ENCODE results near the gene ONECUT3.
"Not testable (repeated sequence)": the region's sequence is repeated elsewhere in the genome, so short reads cannot be mapped to it uniquely, and the experiment has no call there.

The ONECUT3 gene

GRCh38 chr19:1752757-1753728 is at the start of gene ONECUT3:
Gene ONECUT3, plus strand, starts transcription at chr19:1753506. Its CDS starts 157 bp downstream, at chr19:1753663.
- DNase-seq = no peak

GRCh38 chr19:1704339-1704738 is 49.0 kb upstream of the ONECUT3 start:
- no peak for DNase-seq

DNA sequence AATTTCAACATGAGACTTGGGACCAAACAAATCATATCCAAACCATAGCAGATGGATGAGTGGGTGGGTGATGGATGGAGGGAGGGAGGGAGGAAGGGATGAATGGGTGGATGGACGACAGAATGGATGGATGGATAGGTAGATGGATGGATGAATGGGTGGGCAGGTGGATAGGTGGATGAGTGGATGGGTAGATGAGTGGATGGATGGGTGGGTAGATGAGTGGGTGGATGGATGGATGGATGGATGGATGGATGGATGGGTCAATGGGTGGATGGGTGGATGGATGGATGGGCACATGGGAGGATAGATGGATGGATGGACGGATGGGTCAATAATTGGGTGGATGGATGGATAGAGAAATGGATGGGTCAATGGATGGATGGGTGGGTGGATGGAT is 47.9 kb upstream of the ONECUT3 start:
- DNase-seq = no peak

GRCh38 chr19:1706646-1707045 is 46.7 kb upstream of the ONECUT3 start:
- not testable (repeated sequence) for DNase-seq

DNA sequence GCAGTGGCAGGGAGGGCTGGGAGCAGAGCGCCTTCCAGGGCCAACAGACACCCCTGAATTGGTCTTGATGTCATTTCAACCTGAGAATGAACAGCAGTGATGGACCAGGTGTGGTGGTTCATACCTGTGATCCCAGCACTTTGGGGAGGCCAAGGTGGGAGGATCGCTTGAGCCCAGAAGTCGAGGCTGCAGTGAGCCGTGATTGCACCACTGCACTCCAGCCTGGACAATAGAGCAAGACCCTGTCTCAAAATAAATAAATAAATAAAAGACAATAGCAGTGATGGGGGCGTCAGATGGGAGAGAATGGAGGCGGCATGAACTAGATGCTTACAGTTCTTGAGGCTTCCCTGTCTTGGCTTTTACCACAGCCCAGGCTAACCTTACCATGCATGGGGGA is 46.1 kb upstream of the ONECUT3 start:
- no peak for DNase-seq

- DNase-seq = no peak
These were observed 40.1 kb upstream of the ONECUT3 start for GRCh38 chr19:1713170-1713569.

GRCh38 chr19:1715540-1715939 is 37.8 kb upstream of the ONECUT3 start:
- no peak for DNase-seq

- no peak for DNase-seq
These were observed 35.9 kb upstream of the ONECUT3 start for GRCh38 chr19:1717200-1717969.

GRCh38 chr19:1717970-1718264 is 35.4 kb upstream of the ONECUT3 start:
- DNase-seq = no peak

DNA sequence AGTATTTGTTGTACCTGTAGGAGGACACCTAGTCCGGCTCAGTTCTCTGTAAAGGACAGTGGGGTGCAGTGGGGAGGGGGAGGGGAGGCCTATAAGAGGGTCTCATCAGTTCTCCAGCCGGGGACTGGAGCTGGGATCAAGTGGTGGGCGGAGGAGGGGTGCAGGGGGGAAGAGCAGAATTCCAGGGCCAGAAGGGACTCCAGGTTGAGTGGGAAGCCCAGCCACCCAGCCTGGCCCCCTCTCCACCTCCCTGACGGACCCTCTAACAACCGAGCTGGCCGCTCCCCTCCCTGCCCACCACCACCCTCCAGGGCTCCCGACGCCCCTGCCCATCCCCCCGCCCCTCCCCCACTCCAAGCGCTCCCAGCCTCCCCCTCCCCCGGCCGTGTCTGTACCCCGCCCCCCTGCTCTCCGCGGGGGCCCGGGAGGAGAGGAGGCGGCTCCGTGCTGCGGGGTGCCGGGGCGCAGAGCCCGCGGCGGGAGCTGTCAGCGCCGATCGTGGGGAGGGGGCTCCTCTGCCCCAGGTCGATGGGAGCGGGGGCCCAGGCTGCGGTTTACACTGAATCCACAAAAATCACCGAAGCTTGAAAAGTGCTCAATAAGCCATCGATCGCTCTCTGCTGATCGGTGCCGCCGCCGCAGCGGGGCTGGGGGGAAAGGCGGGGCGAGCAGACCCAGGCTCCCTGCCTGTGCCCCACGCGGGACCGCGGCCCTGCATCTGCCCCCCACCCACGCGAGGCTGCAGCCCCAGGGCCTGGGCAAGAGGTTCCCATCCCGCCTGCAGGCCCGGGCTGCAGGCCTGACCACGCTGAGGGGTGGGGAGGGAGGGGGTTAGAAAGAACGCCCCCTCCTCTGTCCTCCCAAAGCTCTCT is 34.6 kb upstream of the ONECUT3 start:
- DNase-seq = no peak

GRCh38 chr19:1719519-1719918 is 33.8 kb upstream of the ONECUT3 start:
- DNase-seq = no peak

- no peak for DNase-seq
These were observed 33.1 kb upstream of the ONECUT3 start for GRCh38 chr19:1720237-1720636.

DNA sequence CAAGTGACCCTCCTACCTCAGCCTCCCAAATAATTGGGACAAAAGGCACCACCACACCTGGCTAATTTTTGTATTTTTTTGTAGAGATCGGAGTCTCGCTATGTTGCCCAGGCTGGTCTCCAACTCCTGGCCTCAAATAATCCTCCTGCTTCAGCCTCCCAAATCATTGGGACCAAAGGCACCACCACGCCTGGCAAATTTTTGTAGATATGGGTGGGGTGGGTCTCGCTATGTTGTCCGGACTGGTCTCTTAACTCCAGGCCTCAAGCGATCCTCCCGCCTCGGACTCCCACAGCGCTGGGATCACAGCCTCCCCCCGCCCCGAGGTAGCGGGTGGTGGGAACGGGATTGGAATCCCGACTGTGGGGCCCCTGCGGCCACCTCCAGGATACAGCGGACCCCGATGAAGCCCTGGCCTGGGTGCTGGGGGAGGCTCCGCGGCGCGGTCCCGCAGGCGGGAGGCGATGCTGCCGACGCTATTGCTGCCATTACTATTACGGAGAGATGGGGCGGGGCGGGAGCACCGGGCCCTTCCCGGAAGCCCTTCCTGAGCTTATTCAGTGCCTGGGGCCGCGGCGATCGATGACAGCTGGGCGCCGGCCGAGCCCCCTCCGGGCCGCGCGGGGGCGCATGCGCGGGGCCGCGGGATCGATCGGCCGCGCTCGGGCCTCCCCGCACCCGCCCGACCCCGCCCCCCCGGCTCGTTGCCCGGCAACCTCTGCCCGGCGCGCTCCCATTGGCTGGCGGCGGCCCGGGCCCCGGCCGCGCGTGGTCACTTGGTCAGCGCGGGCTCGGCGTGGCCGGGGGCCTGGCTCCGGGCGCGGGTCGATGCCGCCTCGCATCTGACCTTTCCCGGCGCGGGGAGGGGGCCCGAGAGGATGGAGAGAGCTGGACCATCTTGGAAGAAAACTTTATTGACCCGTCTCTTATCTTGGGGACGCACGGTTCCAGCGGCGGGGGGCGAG is 27.9 kb upstream of the ONECUT3 start:
- peak in 1 of 6 experiments; percentile 10 for DNase-seq

DNA sequence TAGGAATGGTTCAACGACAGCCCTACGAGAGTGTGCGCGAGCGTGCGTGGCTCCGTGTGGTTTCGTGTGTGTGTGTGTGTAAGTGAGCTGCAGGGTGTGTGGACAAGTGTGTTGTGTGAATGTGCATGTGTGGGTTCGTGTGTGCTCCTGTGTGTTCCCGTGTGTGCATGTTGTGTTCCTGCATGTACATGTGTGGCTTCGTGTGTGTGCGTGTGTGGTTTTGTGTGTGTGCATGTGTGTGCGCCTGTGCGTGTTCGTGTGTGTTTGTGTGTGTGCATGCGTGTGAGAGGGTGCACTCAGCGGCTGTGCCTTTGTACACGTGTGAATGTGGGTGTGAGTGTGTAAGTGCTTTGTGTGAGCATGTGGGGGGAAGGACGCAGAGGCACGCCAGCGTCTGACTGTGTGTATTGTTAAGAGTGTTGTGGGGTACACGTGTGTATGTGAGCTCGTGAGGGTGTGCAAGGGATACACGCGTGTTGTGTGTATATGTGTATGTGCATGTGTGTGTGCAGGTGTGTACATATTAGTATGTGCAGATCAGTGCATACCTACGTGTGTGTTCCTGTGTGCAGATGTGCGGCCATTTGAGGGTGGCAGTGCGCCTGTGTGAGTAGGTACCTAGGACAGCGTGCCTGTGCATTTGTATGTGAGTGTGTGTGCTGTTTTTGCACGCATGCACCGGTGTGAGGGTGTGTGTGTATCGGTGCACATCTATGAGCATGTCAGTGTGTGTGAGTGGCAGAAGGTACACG is 24.3 kb upstream of the ONECUT3 start:
- DNase-seq = no peak

GRCh38 chr19:1729568-1729925 is 23.8 kb upstream of the ONECUT3 start:
- DNase-seq = no peak

GRCh38 chr19:1730157-1730556 is 23.1 kb upstream of the ONECUT3 start:
- DNase-seq = no peak

DNA sequence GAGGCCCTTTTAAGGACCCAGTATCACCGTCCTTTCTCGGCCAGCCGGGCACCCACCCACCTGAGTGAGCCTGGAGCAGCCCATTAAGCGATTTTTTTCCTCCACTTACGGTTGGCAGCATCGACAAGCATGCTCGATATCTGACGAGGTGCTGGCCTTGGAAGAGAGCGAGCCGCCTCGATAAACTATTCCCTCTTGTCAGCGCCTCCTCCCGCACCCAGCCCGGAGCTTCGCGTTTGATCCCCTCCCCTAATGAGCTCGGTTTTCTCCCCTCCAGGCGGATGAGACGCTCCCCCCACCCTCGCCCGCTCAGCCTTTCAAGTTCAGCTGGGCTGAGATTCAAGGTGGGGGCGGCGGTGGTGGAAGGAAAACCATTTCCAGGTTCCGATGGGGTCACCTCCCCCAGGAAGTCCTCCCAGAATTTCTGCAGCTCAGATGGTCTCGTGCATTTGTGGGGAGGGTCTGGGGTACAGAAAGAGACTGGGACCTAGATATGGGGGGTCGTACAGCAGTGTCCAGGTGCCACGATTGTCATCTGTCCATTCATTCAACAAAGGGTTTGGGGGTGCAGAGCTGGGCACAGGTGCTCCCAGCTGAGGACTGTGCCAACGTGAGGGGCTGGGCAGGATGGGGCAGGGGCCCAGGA is 18.9 kb upstream of the ONECUT3 start:
- DNase-seq = no peak

GRCh38 chr19:1736280-1736679 is 17.0 kb upstream of the ONECUT3 start:
- no peak for DNase-seq

GRCh38 chr19:1736927-1737326 is 16.4 kb upstream of the ONECUT3 start:
- no peak for DNase-seq

DNA sequence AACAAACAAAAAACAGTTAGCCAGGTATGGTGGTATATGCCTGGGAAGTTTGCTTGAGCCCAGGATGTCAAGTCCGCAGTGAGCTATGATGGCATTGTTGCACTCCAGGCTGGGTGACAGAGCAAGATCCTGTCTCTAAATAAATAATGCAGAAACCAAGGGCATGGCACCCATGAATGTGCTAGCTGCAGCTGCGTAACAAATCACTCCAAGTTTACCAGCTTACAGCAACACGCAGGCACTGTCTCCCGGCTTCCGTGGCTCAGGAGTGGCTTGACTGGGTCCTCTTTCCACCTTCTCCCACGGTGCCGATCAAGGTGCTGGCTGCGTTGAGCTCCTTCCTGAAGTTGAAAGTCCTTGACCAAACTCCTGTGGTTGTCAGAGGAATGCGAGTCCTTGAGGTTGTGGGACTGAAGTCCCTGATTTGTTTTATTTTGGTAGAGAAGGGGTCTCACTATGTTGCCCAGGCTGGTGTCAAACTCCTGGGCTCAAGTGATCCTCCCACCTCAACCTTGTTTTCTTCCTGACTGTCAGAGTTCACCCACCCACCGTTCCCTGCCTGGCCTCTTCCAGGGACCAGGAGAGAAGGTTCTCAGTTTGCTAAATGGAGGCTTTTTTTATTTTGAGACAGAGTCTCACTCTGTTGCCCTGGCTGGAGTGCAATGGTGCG is 13.2 kb upstream of the ONECUT3 start:
- no peak for DNase-seq
